OCI-LY3 (cell line): ENCODE data around the gene TRIM2.
A peak's percentile ranks its signal among the peaks of the same experiment; 100 is the strongest.

ENCODE experiments used
- H2AFZ ChIP-seq: fragments of 200-600, 300-600 bp; shearing (Covaris generic); 2 replicates; pipeline ENCODE4 v1.6.0; 2014; ENCODE audit warnings: antibody characterized with exemption, low read depth, low read length
- H3K27ac ChIP-seq: fragments of 200-600, 300-600 bp; sonication (generic); 2 replicates; pipeline ENCODE4 v1.5.1; 2014; ENCODE audit warnings: mild to moderate bottlenecking, low read length, moderate library complexity, mixed read lengths
- H3K27me3 ChIP-seq: fragments of 200-600, 300-600 bp; sonication (generic); 2 replicates; pipeline ENCODE4 v1.6.1; 2014; ENCODE audit warnings: low read depth, low read length, mixed read lengths
- H3K36me3 ChIP-seq: fragments of 200-600, 300-600 bp; sonication (generic); replicated peaks from 2 replicates; pipeline ENCODE3; 2014; ENCODE audit warnings: low read depth, low read length, mixed read lengths
- H3K4me1 ChIP-seq: fragments of 300-600, 200-600 bp; sonication (generic); 2 replicates; pipeline ENCODE4 v1.6.1; 2014; ENCODE audit warnings: low read length, mixed read lengths
- H3K4me2 ChIP-seq: fragments of 200-600, 300-600 bp; sonication (generic); 2 replicates; pipeline ENCODE4 v1.6.1; 2014; ENCODE audit warnings: low read length, mixed read lengths
- H3K4me3 ChIP-seq: fragments of 300-600, 200-600 bp; sonication (generic); 2 replicates; pipeline ENCODE4 v1.5.1; 2014; ENCODE audit warnings: antibody characterized with exemption, mild to moderate bottlenecking, low read length, moderate library complexity
- H3K79me2 ChIP-seq: fragments of 300-600, 200-600 bp; shearing (Covaris generic); 2 replicates; pipeline ENCODE4 v1.6.1; 2014; ENCODE audit warnings: mild to moderate bottlenecking, low read length, mixed read lengths
- H3K9ac ChIP-seq: fragments of 300-600, 200-600 bp; shearing (Covaris generic); 2 replicates; pipeline ENCODE4 v1.6.0; 2014; ENCODE audit warnings: mild to moderate bottlenecking, low read length, moderate library complexity
- H3K9me3 ChIP-seq: fragments of 200-600, 300-600 bp; shearing (Covaris generic); 2 replicates; pipeline ENCODE4 v1.6.1; 2014; ENCODE audit warnings: low read length, mixed read lengths; ENCODE audit not compliant: insufficient read depth
- H4K20me1 ChIP-seq: fragments of 200-600, 300-600 bp; sonication (generic); 2 replicates; pipeline ENCODE4 v1.6.1; 2016; ENCODE audit warnings: low read length, mixed read lengths; ENCODE audit not compliant: insufficient read depth
- CTCF ChIP-seq: fragments of 200-600, 300-600 bp; sonication (generic); IDR thresholded peaks from 2 replicates; pipeline ENCODE4 v1.5.1; 2014; ENCODE audit warnings: antibody characterized with exemption, low read length, low read depth
- EZH2phosphoT487 ChIP-seq: fragments of 200-600 bp; shearing (Covaris generic); IDR thresholded peaks from 2 replicates; pipeline ENCODE4 v1.6.1; 2018; ENCODE audit warnings: antibody characterized with exemption, mixed run types, low read depth

Gene TRIM2

GRCh38 chr4:153246446-153247115 lies 42.3 kb downstream of the TRIM2 start:
- Histone ChIP-seq H3K27ac (no peak overlapping the region), H3K4me1 (peaks cover 43% of the 10 kb centered on the region), H3K4me2 (no peak overlapping the region), H3K27me3 (no peaks in the 10 kb centered on the region), H3K9ac (no peak overlapping the region), H2AFZ (no peak overlapping the region), H3K36me3 (no peaks in the 10 kb centered on the region), H3K4me3 (no peak overlapping the region), H3K9me3 (no peaks in the 10 kb centered on the region), H4K20me1 (no peaks in the 10 kb centered on the region), H3K79me2 (peaks cover 19% of the 10 kb centered on the region)
- no peak for TF ChIP-seq EZH2phosphoT487
- no peak for TF ChIP-seq CTCF

- Histone ChIP-seq H2AFZ (no peak overlapping the region), H3K4me3 (no peak overlapping the region), H3K4me1 (peaks cover 43% of the 10 kb centered on the region), H4K20me1 (0 out of 2 replicates have a peak, but pooled peaks cover 3% of the 10 kb centered on the region), H3K27me3 (no peaks in the 10 kb centered on the region), H3K36me3 (no peaks in the 10 kb centered on the region), H3K79me2 (peaks cover 19% of the 10 kb centered on the region), H3K4me2 (no peak overlapping the region), H3K27ac (no peak overlapping the region), H3K9me3 (no peaks in the 10 kb centered on the region), H3K9ac (no peak overlapping the region)
- no peak for TF ChIP-seq EZH2phosphoT487
- TF ChIP-seq CTCF, result no peak
Observed at GRCh38 chr4:153247116-153247490, 42.9 kb downstream of the TRIM2 start.

- Histone ChIP-seq H3K27ac (no peak overlapping the region), H3K79me2 (peaks cover 19% of the 10 kb centered on the region), H2AFZ (peak overlapping the region; percentile 14; the same call in 1 of the 2 replicates), H4K20me1 (0 out of 2 replicates have a peak, but pooled peaks cover 3% of the 10 kb centered on the region), H3K9ac (peak overlapping the region; percentile 58), H3K4me1 (peaks cover 40% of the 10 kb centered on the region), H3K36me3 (no peaks in the 10 kb centered on the region), H3K27me3 (no peaks in the 10 kb centered on the region), H3K4me2 (peak overlapping the region; percentile 69), H3K4me3 (peak overlapping the region; percentile 72), H3K9me3 (no peaks in the 10 kb centered on the region)
- no peak for TF ChIP-seq EZH2phosphoT487
Observed at GRCh38 chr4:153248641-153249198, 44.5 kb downstream of the TRIM2 start.

- H2AFZ ChIP-seq, result peak overlapping the region; percentile 42
- H3K36me3 ChIP-seq, result no peaks in the 10 kb centered on the region
- H4K20me1 ChIP-seq, result 0 out of 2 replicates have a peak, but pooled peaks cover 6% of the 10 kb centered on the region
- H3K27me3 ChIP-seq, result no peaks in the 10 kb centered on the region
- no peaks in the 10 kb centered on the region for H3K9me3 ChIP-seq
- peaks cover 19% of the 10 kb centered on the region for H3K79me2 ChIP-seq
- peak overlapping the region; percentile 58 for H3K9ac ChIP-seq
- H3K4me1 ChIP-seq, result peaks cover 40% of the 10 kb centered on the region
- H3K4me2 ChIP-seq, result peak overlapping the region; percentile 69
- peak overlapping the region; percentile 3 for H3K27ac ChIP-seq
- TF ChIP-seq CTCF (no peak), EZH2phosphoT487 (no peak)
- peak overlapping the region; percentile 72 for H3K4me3 ChIP-seq
Observed at GRCh38 chr4:153249199-153250041, 45.2 kb downstream of the TRIM2 start.
